WERI-Rb-1 (cell line): ENCODE measurements around the gene WDR77.

Source experiments
- DNase-seq: peaks from one replicate; pipeline ENCODE4 v3.0.0-alpha.2; 2020
- H3K27ac ChIP-seq: fragments of 250-450 bp; sonication (Bioruptor Pico); 2 replicates; pipeline ENCODE4 v1.5.1; 2020; ENCODE audit warnings: mild to moderate bottlenecking, moderate library complexity
- H3K27me3 ChIP-seq: fragments of 250-450 bp; sonication (Bioruptor Pico); 2 replicates; pipeline ENCODE4 v1.5.1; 2021; ENCODE audit warnings: mild to moderate bottlenecking, low read depth, moderate library complexity; ENCODE audit not compliant: insufficient read depth, severe bottlenecking
- H3K36me3 ChIP-seq: fragments of 250-450 bp; sonication (Bioruptor Pico); 2 replicates; pipeline ENCODE4 v1.5.1; 2020; ENCODE audit warnings: mild to moderate bottlenecking, moderate library complexity
- H3K4me3 ChIP-seq: 2 replicates; pipeline ENCODE4 v1.5.1; 2011; ENCODE audit warnings: low read depth, mild to moderate bottlenecking, control low read depth, low read length
- H3K9me3 ChIP-seq: fragments of 250-450 bp; sonication (Bioruptor Pico); 2 replicates; pipeline ENCODE4 v1.5.1; 2021; ENCODE audit warnings: mild to moderate bottlenecking, moderate library complexity; ENCODE audit not compliant: severe bottlenecking
- CTCF ChIP-seq: IDR thresholded peaks from 2 replicates; pipeline ENCODE4 v1.5.1; 2011; ENCODE audit warnings: low read depth, mild to moderate bottlenecking, control low read depth, inconsistent platforms, low read length

Gene WDR77

GRCh38 chr1:111392042-111392441 lies 57.0 kb downstream of the WDR77 start:
- Histone ChIP-seq H3K27me3 (peaks cover 7% of the 10 kb centered on the region), H3K27ac (no peak overlapping the region), H3K9me3 (no peaks in the 10 kb centered on the region), H3K4me3 (no peak overlapping the region), H3K36me3 (no peaks in the 10 kb centered on the region)
- no peak for TF ChIP-seq CTCF
- no peak for DNase-seq
